ENCODE results near the gene SNX24. TPM values are rescaled to one million over a fixed set of nuclear protein-coding genes. Genes with fewer than 3 reads are reported as not detected.

Gene SNX24
- total RNA-seq, 1 experiment from 2014 or later = 13.9 TPM

GRCh38 chr5:122880749-122881148, 35.3 kb downstream of the SNX24 start:
- H3K18ac ChIP-seq (ENCODE audit: insufficient read length, low read depth, low read length) = no peak overlapping the region
- H3T11ph ChIP-seq (ENCODE audit: low read length) = no peak overlapping the region
- H3K4me3 Mint-ChIP-seq = no peak overlapping the region
- H4K91ac ChIP-seq (ENCODE audit: insufficient read length, low read depth, low read length) = no peak overlapping the region
- TF ChIP-seq, protein P1, sequence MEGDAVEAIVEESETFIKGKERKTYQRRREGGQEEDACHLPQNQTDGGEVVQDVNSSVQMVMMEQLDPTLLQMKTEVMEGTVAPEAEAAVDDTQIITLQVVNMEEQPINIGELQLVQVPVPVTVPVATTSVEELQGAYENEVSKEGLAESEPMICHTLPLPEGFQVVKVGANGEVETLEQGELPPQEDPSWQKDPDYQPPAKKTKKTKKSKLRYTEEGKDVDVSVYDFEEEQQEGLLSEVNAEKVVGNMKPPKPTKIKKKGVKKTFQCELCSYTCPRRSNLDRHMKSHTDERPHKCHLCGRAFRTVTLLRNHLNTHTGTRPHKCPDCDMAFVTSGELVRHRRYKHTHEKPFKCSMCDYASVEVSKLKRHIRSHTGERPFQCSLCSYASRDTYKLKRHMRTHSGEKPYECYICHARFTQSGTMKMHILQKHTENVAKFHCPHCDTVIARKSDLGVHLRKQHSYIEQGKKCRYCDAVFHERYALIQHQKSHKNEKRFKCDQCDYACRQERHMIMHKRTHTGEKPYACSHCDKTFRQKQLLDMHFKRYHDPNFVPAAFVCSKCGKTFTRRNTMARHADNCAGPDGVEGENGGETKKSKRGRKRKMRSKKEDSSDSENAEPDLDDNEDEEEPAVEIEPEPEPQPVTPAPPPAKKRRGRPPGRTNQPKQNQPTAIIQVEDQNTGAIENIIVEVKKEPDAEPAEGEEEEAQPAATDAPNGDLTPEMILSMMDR (conservative IDR thresholded peaks at IDR 0.05) = no peak
- H3K9ac ChIP-seq (ENCODE audit: extremely low read depth, insufficient read length, low read length) = no peak overlapping the region
- H2BK5ac ChIP-seq (ENCODE audit: insufficient read length, low read length) = no peak overlapping the region
- H3K4ac ChIP-seq (ENCODE audit: low read depth, low read length) = no peak overlapping the region
- no peak for DNase-seq
- H3K14ac ChIP-seq (ENCODE audit: insufficient read depth, low read length) = no peak overlapping the region
- H2BK15ac ChIP-seq (ENCODE audit: low read depth, low read length) = no peak overlapping the region
- H3K36me3 Mint-ChIP-seq (ENCODE audit: insufficient read depth in 1 of 3, low read depth in 3 of 3) = no peaks in the 10 kb centered on the region
- no peak overlapping the region for H2BK20ac ChIP-seq (ENCODE audit: low read depth, low read length, poor library complexity, severe bottlenecking)
- H3K27ac ChIP-seq (ENCODE audit: insufficient read length, low read depth, low read length) = no peak overlapping the region
- no peaks in the 10 kb centered on the region for H3K27me3 ChIP-seq (ENCODE audit: insufficient read depth, low read length)
- H3K27ac Mint-ChIP-seq = no peak overlapping the region
- WGBS (ENCODE audit: extremely low coverage, insufficient read length, low lambda C conversion rate) = no CpG with 5 or more reads among the region's 3 CpGs
- no peak overlapping the region for H4K5ac ChIP-seq (ENCODE audit: insufficient read length, low read depth, low read length)
- no peaks in the 10 kb centered on the region for H3K9me3 Mint-ChIP-seq
- peaks cover 17 to 19% of the 10 kb centered on the region in 2 experiments for H3K4me1 Mint-ChIP-seq
- H3K79me1 ChIP-seq (ENCODE audit: insufficient read depth, low read depth, low read length, poor library complexity, severe bottlenecking) = no peaks in the 10 kb centered on the region
- H2BK12ac ChIP-seq (ENCODE audit: insufficient read length, low read depth, low read length) = no peak overlapping the region
- H2AK5ac ChIP-seq (ENCODE audit: insufficient read length, low read length) = no peak overlapping the region
- H3K9me3 ChIP-seq (ENCODE audit: control insufficient read depth, low read depth, low read length) = no peaks in the 10 kb centered on the region
- H3K23ac ChIP-seq (ENCODE audit: insufficient read length, low read depth, low read length) = no peak overlapping the region
- no peak overlapping the region for H3K4me2 ChIP-seq (ENCODE audit: insufficient read depth, insufficient read length, low read length)
- no peaks in the 10 kb centered on the region for H4K20me1 ChIP-seq (ENCODE audit: control insufficient read depth, insufficient read depth, insufficient read length)
- H4K8ac ChIP-seq (replicated peaks; ENCODE audit: insufficient read length, low read depth, low read length) = no peak overlapping the region
- no peaks in the 10 kb centered on the region for H3K27me3 Mint-ChIP-seq (ENCODE audit: low read depth)
- no peak overlapping the region for H3K56ac ChIP-seq (ENCODE audit: insufficient read length, low read depth, low read length)
- H3K4me1 ChIP-seq (ENCODE audit: insufficient read depth, low read length) = no peaks in the 10 kb centered on the region; the same call in 1 of the 2 replicates
- H3K79me2 ChIP-seq (ENCODE audit: insufficient read depth, low read length) = no peaks in the 10 kb centered on the region
- H2AFZ ChIP-seq (ENCODE audit: low read length) = no peak overlapping the region
- H3K23me2 ChIP-seq (ENCODE audit: insufficient read length, low read depth, low read length, poor library complexity, severe bottlenecking) = no peaks in the 10 kb centered on the region
- no peak overlapping the region for H2BK120ac ChIP-seq (ENCODE audit: low read depth, low read length, poor library complexity, severe bottlenecking)
